ENCODE results near the gene DUSP15.
A peak's percentile ranks its signal among the peaks of the same experiment; 100 is the strongest.

The DUSP15 gene

GRCh38 chr20:31859998-31860380, 10.3 kb downstream of the DUSP15 start:
- no peak overlapping the region for H3K4me3 Mint-ChIP-seq
- DNase-seq (ENCODE audit: low spot score in 2 of 2) (no peak), ATAC-seq (ENCODE audit: low read depth) (no peak)
- peaks cover 7% of the 10 kb centered on the region for H3K27me3 Mint-ChIP-seq
- no peaks in the 10 kb centered on the region for H3K36me3 Mint-ChIP-seq
- no peaks in the 10 kb centered on the region for H3K9me3 Mint-ChIP-seq
- peaks cover 12% of the 10 kb centered on the region for H3K4me1 Mint-ChIP-seq
- no peak overlapping the region for H3K27ac Mint-ChIP-seq

- no peak for ATAC-seq (ENCODE audit: low read depth)
- Mint-ChIP-seq H3K27ac (no peak overlapping the region), H3K27me3 (peaks cover 7% of the 10 kb centered on the region), H3K9me3 (no peaks in the 10 kb centered on the region), H3K4me1 (peaks cover 12% of the 10 kb centered on the region), H3K36me3 (no peaks in the 10 kb centered on the region), H3K4me3 (no peak overlapping the region)
- DNase-seq (ENCODE audit: low spot score in 2 of 2) = no peak
Measured at GRCh38 chr20:31859266-31859997, 10.9 kb downstream of the DUSP15 start.

GRCh38 chr20:31858760-31859083, 11.6 kb downstream of the DUSP15 start:
- H3K4me1 Mint-ChIP-seq = peaks cover 12% of the 10 kb centered on the region
- no peak for DNase-seq (ENCODE audit: low spot score in 2 of 2)

GRCh38 chr20:31857861-31858759, 12.2 kb downstream of the DUSP15 start:
- DNase-seq (ENCODE audit: low spot score in 2 of 2) (peak; percentile 25 to 49), ATAC-seq (ENCODE audit: low read depth) (peak; percentile 89)
- Mint-ChIP-seq H3K36me3 (no peaks in the 10 kb centered on the region), H3K27ac (no peak overlapping the region), H3K27me3 (peaks cover 7% of the 10 kb centered on the region), H3K4me1 (peaks cover 12% of the 10 kb centered on the region), H3K9me3 (no peaks in the 10 kb centered on the region), H3K4me3 (no peak overlapping the region)

More at GRCh38 chr20:31858760-31859083, 11.6 kb downstream of the DUSP15 start:
- no peak for ATAC-seq (ENCODE audit: low read depth)
- H3K9me3 Mint-ChIP-seq = no peaks in the 10 kb centered on the region
- H3K36me3 Mint-ChIP-seq = no peaks in the 10 kb centered on the region
- no peak overlapping the region for H3K27ac Mint-ChIP-seq
- H3K4me3 Mint-ChIP-seq = no peak overlapping the region
- peaks cover 7% of the 10 kb centered on the region for H3K27me3 Mint-ChIP-seq

GRCh38 chr20:31856516-31856915, 13.8 kb downstream of the DUSP15 start:
- no peaks in the 10 kb centered on the region for H3K36me3 Mint-ChIP-seq
- H3K4me3 Mint-ChIP-seq = no peak overlapping the region
- ATAC-seq (ENCODE audit: low read depth) = no peak
- H3K27ac Mint-ChIP-seq = no peak overlapping the region
- peaks cover 2% of the 10 kb centered on the region for H3K27me3 Mint-ChIP-seq
- peaks cover 8% of the 10 kb centered on the region for H3K4me1 Mint-ChIP-seq
- no peak for DNase-seq (ENCODE audit: low spot score in 2 of 2)
- no peaks in the 10 kb centered on the region for H3K9me3 Mint-ChIP-seq

- Mint-ChIP-seq H3K4me3 (no peak overlapping the region), H3K27ac (no peak overlapping the region), H3K9me3 (no peaks in the 10 kb centered on the region), H3K4me1 (peaks cover 5% of the 10 kb centered on the region), H3K36me3 (no peaks in the 10 kb centered on the region), H3K27me3 (peaks cover 12% of the 10 kb centered on the region)
- no peak for ATAC-seq (ENCODE audit: low read depth)
- no peak for DNase-seq (ENCODE audit: low spot score in 2 of 2)
Measured at GRCh38 chr20:31853481-31853880, 16.8 kb downstream of the DUSP15 start.

GRCh38 chr20:31851240-31851955, 18.9 kb downstream of the DUSP15 start:
- no peaks in the 10 kb centered on the region for H3K36me3 Mint-ChIP-seq
- H3K4me3 Mint-ChIP-seq = no peak overlapping the region
- no peak overlapping the region for H3K27ac Mint-ChIP-seq
- H3K9me3 Mint-ChIP-seq = no peaks in the 10 kb centered on the region
- ATAC-seq (ENCODE audit: low read depth) = no peak
- H3K27me3 Mint-ChIP-seq = peaks cover 12% of the 10 kb centered on the region
- no peaks in the 10 kb centered on the region for H3K4me1 Mint-ChIP-seq
- no peak for DNase-seq (ENCODE audit: low spot score in 2 of 2)

GRCh38 chr20:31849306-31849930, 20.9 kb downstream of the DUSP15 start:
- DNase-seq (ENCODE audit: low spot score in 2 of 2) (no peak), ATAC-seq (ENCODE audit: low read depth) (no peak)
- H3K4me3 Mint-ChIP-seq = no peak overlapping the region
- H3K27ac Mint-ChIP-seq = no peak overlapping the region
- peaks cover 12% of the 10 kb centered on the region for H3K27me3 Mint-ChIP-seq
- H3K9me3 Mint-ChIP-seq = no peaks in the 10 kb centered on the region
- H3K36me3 Mint-ChIP-seq = no peaks in the 10 kb centered on the region
- H3K4me1 Mint-ChIP-seq = no peaks in the 10 kb centered on the region

GRCh38 chr20:31848088-31848999, 22.0 kb downstream of the DUSP15 start:
- Mint-ChIP-seq H3K9me3 (no peaks in the 10 kb centered on the region), H3K4me3 (no peak overlapping the region), H3K27ac (no peak overlapping the region), H3K36me3 (no peaks in the 10 kb centered on the region), H3K27me3 (peaks cover 12% of the 10 kb centered on the region), H3K4me1 (no peaks in the 10 kb centered on the region)
- ATAC-seq (ENCODE audit: low read depth) (no peak), DNase-seq (ENCODE audit: low spot score in 2 of 2) (no peak)

- DNase-seq (ENCODE audit: low spot score in 2 of 2) (no peak), ATAC-seq (ENCODE audit: low read depth) (no peak)
- no peaks in the 10 kb centered on the region for H3K36me3 Mint-ChIP-seq
- no peaks in the 10 kb centered on the region for H3K9me3 Mint-ChIP-seq
- no peak overlapping the region for H3K4me3 Mint-ChIP-seq
- H3K4me1 Mint-ChIP-seq = peaks cover 3% of the 10 kb centered on the region
- H3K27ac Mint-ChIP-seq = no peak overlapping the region
- H3K27me3 Mint-ChIP-seq = peaks cover 12% of the 10 kb centered on the region
Measured at GRCh38 chr20:31846793-31847138, 23.6 kb downstream of the DUSP15 start.

- Mint-ChIP-seq H3K36me3 (no peaks in the 10 kb centered on the region), H3K4me1 (peaks cover 3% of the 10 kb centered on the region), H3K27me3 (peaks cover 6% of the 10 kb centered on the region), H3K9me3 (no peaks in the 10 kb centered on the region), H3K27ac (no peak within 1 kb of the TSS), H3K4me3 (no peak within 1 kb of the TSS)
- no peak for DNase-seq (ENCODE audit: low spot score in 2 of 2)
- peak; percentile 23 for ATAC-seq (ENCODE audit: low read depth)
Measured at GRCh38 chr20:31845300-31845863, 24.9 kb downstream of the DUSP15 start, which contains the start of gene FOXS1. Gene FOXS1 (minus strand): TSS chr20:31845604. CDS start chr20:31845542, 62 bp downstream.

GRCh38 chr20:31844737-31845299, 25.5 kb downstream of the DUSP15 start:
- no peaks in the 10 kb centered on the region for H3K36me3 Mint-ChIP-seq
- no peak overlapping the region for H3K27ac Mint-ChIP-seq
- H3K9me3 Mint-ChIP-seq = no peaks in the 10 kb centered on the region
- ATAC-seq (ENCODE audit: low read depth) = peak; percentile 23
- no peak overlapping the region for H3K4me3 Mint-ChIP-seq
- peaks cover 3% of the 10 kb centered on the region for H3K4me1 Mint-ChIP-seq
- no peak for DNase-seq (ENCODE audit: low spot score in 2 of 2)
- peaks cover 6% of the 10 kb centered on the region for H3K27me3 Mint-ChIP-seq
